ENCODE data around the gene ERCC6L.

ERCC6L gene

GRCh38 chrX:72238721-72239475 is at the start of gene ERCC6L:
TSS of gene ERCC6L (minus strand) at chrX:72239027. CDS start at chrX:72238911, 116 bp downstream.
- Histone ChIP-seq H3K27me3 (ENCODE audit: control insufficient read depth, insufficient read depth, low read length) (no peaks in the 10 kb centered on the region), H3K9ac (ENCODE audit: low read depth, low read length) (peak within 1 kb of the TSS; percentile 83), H3K4me1 (ENCODE audit: control insufficient read depth, insufficient read depth, low read length) (no peaks in the 10 kb centered on the region), H3K9me3 (ENCODE audit: control insufficient read depth, insufficient read depth, low read length) (no peaks in the 10 kb centered on the region), H3K36me3 (ENCODE audit: control insufficient read depth, insufficient read depth, low read length) (no peaks in the 10 kb centered on the region), H3K4me3 (ENCODE audit: low read depth, low read length) (peak within 1 kb of the TSS; percentile 82)

GRCh38 chrX:72282302-72282701 is 43.5 kb upstream of the ERCC6L start:
- H3K9ac ChIP-seq (ENCODE audit: low read depth, low read length): no peak overlapping the region
- H3K9me3 ChIP-seq (ENCODE audit: control insufficient read depth, insufficient read depth, low read length): no peaks in the 10 kb centered on the region
- H3K4me3 ChIP-seq (ENCODE audit: low read depth, low read length): no peak overlapping the region
- H3K4me1 ChIP-seq (ENCODE audit: control insufficient read depth, insufficient read depth, low read length): no peaks in the 10 kb centered on the region
- no peaks in the 10 kb centered on the region for H3K36me3 ChIP-seq (ENCODE audit: control insufficient read depth, insufficient read depth, low read length)
- H3K27me3 ChIP-seq (ENCODE audit: control insufficient read depth, insufficient read depth, low read length): no peaks in the 10 kb centered on the region

GRCh38 chrX:72280321-72280845 is 41.6 kb upstream of the ERCC6L start:
- Histone ChIP-seq H3K36me3 (ENCODE audit: control insufficient read depth, insufficient read depth, low read length) (no peaks in the 10 kb centered on the region), H3K4me1 (ENCODE audit: control insufficient read depth, insufficient read depth, low read length) (no peaks in the 10 kb centered on the region), H3K27me3 (ENCODE audit: control insufficient read depth, insufficient read depth, low read length) (no peaks in the 10 kb centered on the region), H3K4me3 (ENCODE audit: low read depth, low read length) (no peak overlapping the region), H3K9ac (ENCODE audit: low read depth, low read length) (no peak overlapping the region), H3K9me3 (ENCODE audit: control insufficient read depth, insufficient read depth, low read length) (no peaks in the 10 kb centered on the region)

GRCh38 chrX:72276478-72276953 is 37.7 kb upstream of the ERCC6L start:
- Histone ChIP-seq H3K36me3 (ENCODE audit: control insufficient read depth, insufficient read depth, low read length) (peaks cover 24% of the 10 kb centered on the region), H3K9ac (ENCODE audit: low read depth, low read length) (peak overlapping the region; percentile 95), H3K27me3 (ENCODE audit: control insufficient read depth, insufficient read depth, low read length) (no peaks in the 10 kb centered on the region), H3K4me3 (ENCODE audit: low read depth, low read length) (peak overlapping the region; percentile 80), H3K9me3 (ENCODE audit: control insufficient read depth, insufficient read depth, low read length) (no peaks in the 10 kb centered on the region), H3K4me1 (ENCODE audit: control insufficient read depth, insufficient read depth, low read length) (no peaks in the 10 kb centered on the region)

- Histone ChIP-seq H3K36me3 (ENCODE audit: control insufficient read depth, insufficient read depth, low read length) (peaks cover 32% of the 10 kb centered on the region), H3K9ac (ENCODE audit: low read depth, low read length) (no peak overlapping the region), H3K4me3 (ENCODE audit: low read depth, low read length) (no peak overlapping the region), H3K27me3 (ENCODE audit: control insufficient read depth, insufficient read depth, low read length) (no peaks in the 10 kb centered on the region), H3K9me3 (ENCODE audit: control insufficient read depth, insufficient read depth, low read length) (no peaks in the 10 kb centered on the region), H3K4me1 (ENCODE audit: control insufficient read depth, insufficient read depth, low read length) (no peaks in the 10 kb centered on the region)
Observed at GRCh38 chrX:72274526-72274925, 35.7 kb upstream of the ERCC6L start.

- Histone ChIP-seq H3K9ac (ENCODE audit: low read depth, low read length) (no peak overlapping the region), H3K4me1 (ENCODE audit: control insufficient read depth, insufficient read depth, low read length) (no peaks in the 10 kb centered on the region)
Observed at GRCh38 chrX:72273718-72274117, 34.9 kb upstream of the ERCC6L start.

GRCh38 chrX:72272868-72273267 is 34.0 kb upstream of the ERCC6L start:
- Histone ChIP-seq H3K27me3 (ENCODE audit: control insufficient read depth, insufficient read depth, low read length) (no peaks in the 10 kb centered on the region), H3K36me3 (ENCODE audit: control insufficient read depth, insufficient read depth, low read length) (peaks cover 32% of the 10 kb centered on the region), H3K9ac (ENCODE audit: low read depth, low read length) (no peak overlapping the region), H3K9me3 (ENCODE audit: control insufficient read depth, insufficient read depth, low read length) (no peaks in the 10 kb centered on the region), H3K4me1 (ENCODE audit: control insufficient read depth, insufficient read depth, low read length) (no peaks in the 10 kb centered on the region), H3K4me3 (ENCODE audit: low read depth, low read length) (no peak overlapping the region)

More at GRCh38 chrX:72273718-72274117, 34.9 kb upstream of the ERCC6L start:
- Histone ChIP-seq H3K27me3 (ENCODE audit: control insufficient read depth, insufficient read depth, low read length) (no peaks in the 10 kb centered on the region), H3K36me3 (ENCODE audit: control insufficient read depth, insufficient read depth, low read length) (peaks cover 32% of the 10 kb centered on the region), H3K9me3 (ENCODE audit: control insufficient read depth, insufficient read depth, low read length) (no peaks in the 10 kb centered on the region), H3K4me3 (ENCODE audit: low read depth, low read length) (no peak overlapping the region)

GRCh38 chrX:72271812-72272211 is 33.0 kb upstream of the ERCC6L start:
- no peaks in the 10 kb centered on the region for H3K27me3 ChIP-seq (ENCODE audit: control insufficient read depth, insufficient read depth, low read length)
- no peaks in the 10 kb centered on the region for H3K4me1 ChIP-seq (ENCODE audit: control insufficient read depth, insufficient read depth, low read length)
- no peaks in the 10 kb centered on the region for H3K9me3 ChIP-seq (ENCODE audit: control insufficient read depth, insufficient read depth, low read length)

GRCh38 chrX:72271091-72271788 is 32.4 kb upstream of the ERCC6L start:
- no peaks in the 10 kb centered on the region for H3K9me3 ChIP-seq (ENCODE audit: control insufficient read depth, insufficient read depth, low read length)
- H3K4me1 ChIP-seq (ENCODE audit: control insufficient read depth, insufficient read depth, low read length): no peaks in the 10 kb centered on the region
- no peaks in the 10 kb centered on the region for H3K27me3 ChIP-seq (ENCODE audit: control insufficient read depth, insufficient read depth, low read length)
- peaks cover 32% of the 10 kb centered on the region for H3K36me3 ChIP-seq (ENCODE audit: control insufficient read depth, insufficient read depth, low read length)
- no peak overlapping the region for H3K9ac ChIP-seq (ENCODE audit: low read depth, low read length)
- no peak overlapping the region for H3K4me3 ChIP-seq (ENCODE audit: low read depth, low read length)

More at GRCh38 chrX:72271812-72272211, 33.0 kb upstream of the ERCC6L start:
- Histone ChIP-seq H3K9ac (ENCODE audit: low read depth, low read length) (no peak overlapping the region), H3K36me3 (ENCODE audit: control insufficient read depth, insufficient read depth, low read length) (peaks cover 32% of the 10 kb centered on the region), H3K4me3 (ENCODE audit: low read depth, low read length) (no peak overlapping the region)

- Histone ChIP-seq H3K4me3 (ENCODE audit: low read depth, low read length) (no peak overlapping the region), H3K9me3 (ENCODE audit: control insufficient read depth, insufficient read depth, low read length) (no peaks in the 10 kb centered on the region), H3K9ac (ENCODE audit: low read depth, low read length) (no peak overlapping the region), H3K36me3 (ENCODE audit: control insufficient read depth, insufficient read depth, low read length) (peaks cover 32% of the 10 kb centered on the region), H3K27me3 (ENCODE audit: control insufficient read depth, insufficient read depth, low read length) (no peaks in the 10 kb centered on the region), H3K4me1 (ENCODE audit: control insufficient read depth, insufficient read depth, low read length) (no peaks in the 10 kb centered on the region)
Observed at GRCh38 chrX:72270316-72270866, 31.6 kb upstream of the ERCC6L start.

GRCh38 chrX:72269671-72270251 is 30.9 kb upstream of the ERCC6L start:
- no peaks in the 10 kb centered on the region for H3K27me3 ChIP-seq (ENCODE audit: control insufficient read depth, insufficient read depth, low read length)
- no peak overlapping the region for H3K9ac ChIP-seq (ENCODE audit: low read depth, low read length)
- no peaks in the 10 kb centered on the region for H3K9me3 ChIP-seq (ENCODE audit: control insufficient read depth, insufficient read depth, low read length)
- H3K36me3 ChIP-seq (ENCODE audit: control insufficient read depth, insufficient read depth, low read length): peaks cover 29% of the 10 kb centered on the region
- H3K4me3 ChIP-seq (ENCODE audit: low read depth, low read length): no peak overlapping the region
- no peaks in the 10 kb centered on the region for H3K4me1 ChIP-seq (ENCODE audit: control insufficient read depth, insufficient read depth, low read length)

All from iPS-15b (cell line).